Activated naive CD4-positive, alpha-beta T cell treated with anti-CD3 and anti-CD28 coated beads, Interleukin-2, amount 10 ng/mL, durations not matched to agents 7 days and 5 days (primary cell): Measurements from ENCODE around the gene SLC39A11.
"Not testable (repeated sequence)": the region's sequence is repeated elsewhere in the genome, so short reads cannot be mapped to it uniquely, and the experiment has no call there.

Source experiments
- CTCF ChIA-PET: fragments of 350-600 bp; sonication (Branson Sonifier 250); formaldehyde crosslinking; loops from one replicate; lab custom pipeline; 2021; ENCODE audit warnings: antibody characterized with exemption; lab: Charles Lee
- DNase-seq: peaks from one replicate; pipeline ENCODE4 v3.0.0-alpha.2; 2020
- H3K27ac Mint-ChIP-seq: one replicate; pipeline ENCODE4 v1.8.0; 2021; ENCODE audit warnings: mild to moderate bottlenecking, moderate library complexity, mixed read lengths
- H3K27me3 Mint-ChIP-seq: one replicate; pipeline ENCODE4 v1.8.0; 2021; ENCODE audit warnings: mild to moderate bottlenecking, mixed read lengths
- H3K36me3 Mint-ChIP-seq: one replicate; pipeline ENCODE4 v1.8.0; 2021; ENCODE audit warnings: mixed read lengths
- H3K4me1 Mint-ChIP-seq: one replicate; pipeline ENCODE4 v1.8.0; 2021; ENCODE audit warnings: mixed read lengths
- H3K4me3 Mint-ChIP-seq: one replicate; pipeline ENCODE4 v1.8.0; 2021; ENCODE audit warnings: mild to moderate bottlenecking, moderate library complexity, mixed read lengths
- H3K9me3 Mint-ChIP-seq: one replicate; pipeline ENCODE4 v1.8.0; 2021; ENCODE audit warnings: mixed read lengths

Gene SLC39A11

GRCh38 chr17:72719578-72720493 is 372.7 kb downstream of the SLC39A11 start:
- H3K4me1 Mint-ChIP-seq, result peaks cover 76% of the 10 kb centered on the region
- peak; percentile 85 for DNase-seq
- CTCF ChIA-PET, result interaction anchor here (0.9 to 4.5 kb wide), 5 partner anchors 7 to 591 kb away, joined by 3 to 49 read pairs (median 13); partner anchors contain the start of gene CDC42EP4
- peak overlapping the region; percentile 61 for H3K4me3 Mint-ChIP-seq
- H3K27me3 Mint-ChIP-seq, result peaks cover 10% of the 10 kb centered on the region
- peaks cover 15% of the 10 kb centered on the region for H3K36me3 Mint-ChIP-seq
- H3K9me3 Mint-ChIP-seq, result peaks cover 3% of the 10 kb centered on the region
- peak overlapping the region; percentile 96 for H3K27ac Mint-ChIP-seq

GRCh38 chr17:72719206-72719577 is 373.3 kb downstream of the SLC39A11 start:
- Mint-ChIP-seq H3K9me3 (peaks cover 4% of the 10 kb centered on the region), H3K36me3 (peaks cover 17% of the 10 kb centered on the region), H3K4me3 (peak overlapping the region; percentile 61), H3K27ac (peak overlapping the region; percentile 96), H3K27me3 (peaks cover 10% of the 10 kb centered on the region), H3K4me1 (peaks cover 75% of the 10 kb centered on the region)
- CTCF ChIA-PET, result interaction anchor here (0.9 to 4.5 kb wide), 4 partner anchors 8 to 447 kb away, joined by 3 to 49 read pairs (median 19); no protein-coding TSS in a partner anchor
- no peak for DNase-seq

GRCh38 chr17:72717676-72718075 is 374.8 kb downstream of the SLC39A11 start:
- Mint-ChIP-seq H3K27me3 (peaks cover 10% of the 10 kb centered on the region), H3K4me1 (peaks cover 74% of the 10 kb centered on the region), H3K9me3 (peaks cover 10% of the 10 kb centered on the region), H3K36me3 (peaks cover 23% of the 10 kb centered on the region), H3K4me3 (no peak overlapping the region), H3K27ac (no peak overlapping the region)
- CTCF ChIA-PET, result interaction anchor here (2.4 to 4.5 kb wide), 3 partner anchors 9 to 158 kb away, joined by 13 to 49 read pairs (median 25); no protein-coding TSS in a partner anchor
- DNase-seq, result no peak

GRCh38 chr17:72717276-72717675 is 375.2 kb downstream of the SLC39A11 start:
- peaks cover 12% of the 10 kb centered on the region for H3K9me3 Mint-ChIP-seq
- DNase-seq, result no peak
- H3K36me3 Mint-ChIP-seq, result peaks cover 27% of the 10 kb centered on the region
- CTCF ChIA-PET, result interaction anchor here (3.6 to 4.5 kb wide), 2 partner anchors 10 to 158 kb away, joined by 25 to 49 read pairs; no protein-coding TSS in a partner anchor
- H3K27ac Mint-ChIP-seq, result no peak overlapping the region
- H3K27me3 Mint-ChIP-seq, result peaks cover 10% of the 10 kb centered on the region
- H3K4me3 Mint-ChIP-seq, result no peak overlapping the region
- peaks cover 78% of the 10 kb centered on the region for H3K4me1 Mint-ChIP-seq

- peaks cover 35% of the 10 kb centered on the region for H3K36me3 Mint-ChIP-seq
- peaks cover 80% of the 10 kb centered on the region for H3K4me1 Mint-ChIP-seq
- H3K27me3 Mint-ChIP-seq, result peaks cover 10% of the 10 kb centered on the region
- H3K27ac Mint-ChIP-seq, result no peak overlapping the region
- H3K9me3 Mint-ChIP-seq, result peaks cover 23% of the 10 kb centered on the region
- CTCF ChIA-PET, result interaction anchor here (3.6 kb wide), 1 partner anchor 10 kb away, joined by 21 read pairs; no protein-coding TSS in a partner anchor
- H3K4me3 Mint-ChIP-seq, result no peak overlapping the region
- DNase-seq, result no peak
These were observed 376.4 kb downstream of the SLC39A11 start for GRCh38 chr17:72715906-72716572.

GRCh38 chr17:72714357-72714966 is 378.0 kb downstream of the SLC39A11 start:
- Mint-ChIP-seq H3K4me3 (no peak overlapping the region), H3K36me3 (peaks cover 51% of the 10 kb centered on the region), H3K4me1 (peaks cover 80% of the 10 kb centered on the region), H3K9me3 (peaks cover 35% of the 10 kb centered on the region), H3K27me3 (peaks cover under 1% of the 10 kb centered on the region), H3K27ac (no peak overlapping the region)
- no peak for DNase-seq
- CTCF ChIA-PET, result interaction anchor here (3.6 kb wide), 1 partner anchor 12 kb away, joined by 21 read pairs; no protein-coding TSS in a partner anchor

- Mint-ChIP-seq H3K4me3 (no peak overlapping the region), H3K9me3 (peaks cover 35% of the 10 kb centered on the region), H3K27ac (peak overlapping the region; percentile 49), H3K36me3 (peaks cover 53% of the 10 kb centered on the region), H3K27me3 (no peaks in the 10 kb centered on the region), H3K4me1 (peaks cover 80% of the 10 kb centered on the region)
- CTCF ChIA-PET, result interaction anchor here (3.6 kb wide), 1 partner anchor 12 kb away, joined by 21 read pairs; no protein-coding TSS in a partner anchor
- no peak for DNase-seq
These were observed 378.8 kb downstream of the SLC39A11 start for GRCh38 chr17:72713701-72714100.

GRCh38 chr17:72711521-72712310 is 380.8 kb downstream of the SLC39A11 start:
- H3K4me1 Mint-ChIP-seq, result peaks cover 80% of the 10 kb centered on the region
- peak overlapping the region; percentile 89 for H3K27ac Mint-ChIP-seq
- H3K4me3 Mint-ChIP-seq, result no peak overlapping the region
- H3K27me3 Mint-ChIP-seq, result no peaks in the 10 kb centered on the region
- H3K9me3 Mint-ChIP-seq, result peaks cover 52% of the 10 kb centered on the region
- peaks cover 67% of the 10 kb centered on the region for H3K36me3 Mint-ChIP-seq
- CTCF ChIA-PET, result interaction anchor here (1.5 kb wide), 1 partner anchor 15 kb away, joined by 9 read pairs; no protein-coding TSS in a partner anchor
- DNase-seq, result no peak

GRCh38 chr17:72710834-72711233 is 381.7 kb downstream of the SLC39A11 start:
- Mint-ChIP-seq H3K27me3 (no peaks in the 10 kb centered on the region), H3K27ac (peak overlapping the region; percentile 89), H3K4me1 (peaks cover 82% of the 10 kb centered on the region), H3K9me3 (peaks cover 52% of the 10 kb centered on the region), H3K36me3 (peaks cover 63% of the 10 kb centered on the region), H3K4me3 (peak overlapping the region; percentile 48)
- CTCF ChIA-PET, result no interaction called here
- DNase-seq, result no peak

- H3K4me3 Mint-ChIP-seq, result peak overlapping the region; percentile 48
- H3K27me3 Mint-ChIP-seq, result no peaks in the 10 kb centered on the region
- H3K9me3 Mint-ChIP-seq, result peaks cover 52% of the 10 kb centered on the region
- CTCF ChIA-PET, result interaction anchor here (1.3 to 2.1 kb wide), 4 partner anchors 9 to 18 kb away, joined by 4 to 13 read pairs (median 12); no protein-coding TSS in a partner anchor
- no peak for DNase-seq
- peaks cover 82% of the 10 kb centered on the region for H3K4me1 Mint-ChIP-seq
- H3K27ac Mint-ChIP-seq, result peak overlapping the region; percentile 89
- peaks cover 63% of the 10 kb centered on the region for H3K36me3 Mint-ChIP-seq
These were observed 382.3 kb downstream of the SLC39A11 start for GRCh38 chr17:72710202-72710601.

- DNase-seq, result peak; percentile 55
- not testable (repeated sequence) for H3K4me3 Mint-ChIP-seq, H3K27me3 Mint-ChIP-seq
- peaks cover 62% of the 10 kb centered on the region for H3K36me3 Mint-ChIP-seq
- peaks cover 52% of the 10 kb centered on the region for H3K9me3 Mint-ChIP-seq
- H3K4me1 Mint-ChIP-seq, result peaks cover 73% of the 10 kb centered on the region
- CTCF ChIA-PET, result interaction anchor here (1.0 to 2.1 kb wide), 5 partner anchors 10 to 662 kb away, joined by 4 to 13 read pairs (median 12); no protein-coding TSS in a partner anchor
- peak overlapping the region; percentile 89 for H3K27ac Mint-ChIP-seq
These were observed 383.8 kb downstream of the SLC39A11 start for GRCh38 chr17:72708682-72709081.

GRCh38 chr17:72707881-72708280 is 384.6 kb downstream of the SLC39A11 start:
- Mint-ChIP-seq H3K4me3 (no peak overlapping the region), H3K27ac (peak overlapping the region; percentile 89), H3K4me1 (peaks cover 65% of the 10 kb centered on the region), H3K36me3 (peaks cover 56% of the 10 kb centered on the region), H3K27me3 (no peaks in the 10 kb centered on the region), H3K9me3 (peaks cover 49% of the 10 kb centered on the region)
- CTCF ChIA-PET, result no interaction called here
- DNase-seq, result no peak
